HFFc6 (cell line): ENCODE data around the gene TIMM50. TPM values are rescaled to one million over a fixed set of nuclear protein-coding genes. Genes with fewer than 3 reads are reported as not detected.
A peak's percentile ranks its signal among the peaks of the same experiment; 100 is the strongest.

Experiments
- DNase-seq: peaks from one replicate; pipeline ENCODE4 v3.0.0-alpha.2; 2018
- H3K27ac Mint-ChIP-seq: 2 replicates; pipeline ENCODE4 v1.8.0; 2020; ENCODE audit warnings: mild to moderate bottlenecking, mixed read lengths
- H3K27me3 Mint-ChIP-seq: 2 replicates; pipeline ENCODE4 v1.8.0; 2021; ENCODE audit warnings: mild to moderate bottlenecking, moderate library complexity, mixed read lengths; ENCODE audit not compliant: insufficient read depth
- H3K36me3 Mint-ChIP-seq: 2 replicates; pipeline ENCODE4 v1.8.0; 2021; ENCODE audit warnings: low read depth, mixed read lengths
- H3K4me1 Mint-ChIP-seq: 2 replicates; pipeline ENCODE4 v1.8.0; 2020; ENCODE audit warnings: low read depth, mixed read lengths
- H3K4me3 Mint-ChIP-seq: 2 replicates; pipeline ENCODE4 v1.8.0; 2020; ENCODE audit warnings: mild to moderate bottlenecking, moderate library complexity, mixed read lengths
- H3K9me3 Mint-ChIP-seq: 2 replicates; pipeline ENCODE4 v1.8.0; 2020; ENCODE audit warnings: mild to moderate bottlenecking, mixed read lengths
- CTCF ChIP-seq: fragments of 200-600 bp; sonication (generic); IDR thresholded peaks from 2 replicates; pipeline ENCODE4 v1.5.0; 2021; ENCODE audit warnings: antibody characterized with exemption, mild to moderate bottlenecking
- total RNA-seq, 6 experiments: library from RNA; stranded (reverse); fragmentation: NEBNext Ultra II Directional; extraction: Animal tissue kit (Norgen Biotek cat#: 25700); gene quantifications; 2 replicates in 1 of 6; 3 replicates in 5 of 6; pipeline ENCODE4 v1.2.3, GENCODE V29; 2021

Gene TIMM50
- total RNA-seq, 6 experiments from 2014 or later = 86.2 to 104 (median 92.5) TPM

GRCh38 chr19:39479916-39480315, 722 bp upstream of the TIMM50 start:
- H3K27ac Mint-ChIP-seq = peak overlapping the region; percentile 97
- H3K36me3 Mint-ChIP-seq = peaks cover 20% of the 10 kb centered on the region
- no peak for TF ChIP-seq CTCF
- no peaks in the 10 kb centered on the region for H3K9me3 Mint-ChIP-seq
- peaks cover 6% of the 10 kb centered on the region for H3K27me3 Mint-ChIP-seq
- H3K4me3 Mint-ChIP-seq = peak overlapping the region; percentile 99
- DNase-seq = no peak
- H3K4me1 Mint-ChIP-seq = peaks cover 21% of the 10 kb centered on the region

- Mint-ChIP-seq H3K4me1 (peaks cover 21% of the 10 kb centered on the region), H3K4me3 (peak overlapping the region; percentile 99), H3K27ac (peak overlapping the region; percentile 97), H3K27me3 (peaks cover 6% of the 10 kb centered on the region), H3K9me3 (no peaks in the 10 kb centered on the region), H3K36me3 (peaks cover 15% of the 10 kb centered on the region)
- no peak for DNase-seq
- no peak for TF ChIP-seq CTCF
Measured at GRCh38 chr19:39481229-39481545, 549 bp downstream of the TIMM50 start.

GRCh38 chr19:39481676-39482075, 1.0 kb downstream of the TIMM50 start:
- no peaks in the 10 kb centered on the region for H3K9me3 Mint-ChIP-seq
- TF ChIP-seq CTCF = no peak

GRCh38 chr19:39483141-39483540, 2.5 kb downstream of the TIMM50 start:
- Mint-ChIP-seq H3K36me3 (peaks cover 9% of the 10 kb centered on the region), H3K4me3 (no peak overlapping the region; the same call in 1 of the 2 replicates), H3K9me3 (no peaks in the 10 kb centered on the region), H3K27me3 (peaks cover 6% of the 10 kb centered on the region; the same call in 1 of the 2 replicates), H3K27ac (no peak overlapping the region; the same call in 1 of the 2 replicates), H3K4me1 (peaks cover 21% of the 10 kb centered on the region)
- no peak for TF ChIP-seq CTCF
- DNase-seq = no peak

More at GRCh38 chr19:39481676-39482075, 1.0 kb downstream of the TIMM50 start:
- Mint-ChIP-seq H3K4me3 (peak overlapping the region; percentile 99), H3K4me1 (peaks cover 21% of the 10 kb centered on the region), H3K36me3 (peaks cover 10% of the 10 kb centered on the region), H3K27ac (peak overlapping the region; percentile 97), H3K27me3 (peaks cover 6% of the 10 kb centered on the region)
- DNase-seq = no peak

- no peaks in the 10 kb centered on the region; the same call in 1 of the 2 replicates for H3K27me3 Mint-ChIP-seq
- H3K27ac Mint-ChIP-seq = no peak overlapping the region
- no peak for DNase-seq
- no peaks in the 10 kb centered on the region for H3K9me3 Mint-ChIP-seq
- H3K4me3 Mint-ChIP-seq = no peak overlapping the region
- no peak for TF ChIP-seq CTCF
- H3K36me3 Mint-ChIP-seq = peaks cover 5% of the 10 kb centered on the region
- peaks cover 11% of the 10 kb centered on the region for H3K4me1 Mint-ChIP-seq
Measured at GRCh38 chr19:39489756-39490155, 9.1 kb downstream of the TIMM50 start.

GRCh38 chr19:39492225-39492624, 11.6 kb downstream of the TIMM50 start:
- no peak overlapping the region for H3K4me3 Mint-ChIP-seq
- no peaks in the 10 kb centered on the region for H3K9me3 Mint-ChIP-seq
- H3K27me3 Mint-ChIP-seq = peaks cover 9% of the 10 kb centered on the region
- TF ChIP-seq CTCF = no peak
- H3K4me1 Mint-ChIP-seq = peaks cover 11% of the 10 kb centered on the region
- H3K27ac Mint-ChIP-seq = no peak overlapping the region
- no peak for DNase-seq
- peaks cover 5% of the 10 kb centered on the region; the same call in 1 of the 2 replicates for H3K36me3 Mint-ChIP-seq
